ENCODE results near the gene RNF13. TPM values are rescaled to one million over a fixed set of nuclear protein-coding genes. Genes with fewer than 3 reads are reported as not detected.

Gene RNF13
- total RNA-seq, 2 donors from 2014 or later, result 77.3 to 105 TPM

DNA sequence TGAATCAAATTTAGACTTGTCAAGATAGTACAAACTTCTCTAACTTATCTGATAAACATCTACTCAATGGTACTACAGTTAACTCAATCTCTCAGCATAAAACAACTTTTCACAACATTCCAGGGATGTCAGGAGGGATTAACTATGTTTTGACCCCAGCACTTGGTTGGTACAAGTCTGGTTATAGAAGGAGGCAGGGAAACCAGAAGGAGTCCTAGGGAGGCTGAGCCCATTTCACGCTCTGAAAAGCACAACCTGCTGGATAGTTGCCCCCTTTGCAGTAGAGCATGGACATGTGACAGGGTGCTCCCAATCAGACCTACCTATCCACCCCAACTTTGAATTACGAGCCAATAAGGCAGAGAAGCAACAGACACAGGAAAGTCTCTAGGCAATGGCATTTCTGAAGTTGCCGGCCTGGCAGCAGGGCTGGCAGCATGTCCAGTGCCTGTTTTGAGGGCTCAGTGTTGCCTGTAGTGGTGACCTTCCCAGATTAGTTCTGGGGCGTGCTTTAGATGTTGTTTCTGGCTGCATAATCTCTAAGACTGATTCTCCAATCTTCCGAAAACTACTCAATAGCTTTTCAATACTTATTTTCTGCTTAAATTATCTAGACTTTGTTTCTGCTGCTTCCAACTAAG is 28.8 kb upstream of the RNF13 start:
- H3K4me1 ChIP-seq (replicated peaks), result no peaks in the 10 kb centered on the region
- no peaks in the 10 kb centered on the region for H3K36me3 ChIP-seq
- TF ChIP-seq POLR2A (IDR thresholded peaks at IDR 0.05) (no peak), POLR2AphosphoS5 (IDR thresholded peaks at IDR 0.05) (no peak)
- TF ChIP-seq, protein P1, sequence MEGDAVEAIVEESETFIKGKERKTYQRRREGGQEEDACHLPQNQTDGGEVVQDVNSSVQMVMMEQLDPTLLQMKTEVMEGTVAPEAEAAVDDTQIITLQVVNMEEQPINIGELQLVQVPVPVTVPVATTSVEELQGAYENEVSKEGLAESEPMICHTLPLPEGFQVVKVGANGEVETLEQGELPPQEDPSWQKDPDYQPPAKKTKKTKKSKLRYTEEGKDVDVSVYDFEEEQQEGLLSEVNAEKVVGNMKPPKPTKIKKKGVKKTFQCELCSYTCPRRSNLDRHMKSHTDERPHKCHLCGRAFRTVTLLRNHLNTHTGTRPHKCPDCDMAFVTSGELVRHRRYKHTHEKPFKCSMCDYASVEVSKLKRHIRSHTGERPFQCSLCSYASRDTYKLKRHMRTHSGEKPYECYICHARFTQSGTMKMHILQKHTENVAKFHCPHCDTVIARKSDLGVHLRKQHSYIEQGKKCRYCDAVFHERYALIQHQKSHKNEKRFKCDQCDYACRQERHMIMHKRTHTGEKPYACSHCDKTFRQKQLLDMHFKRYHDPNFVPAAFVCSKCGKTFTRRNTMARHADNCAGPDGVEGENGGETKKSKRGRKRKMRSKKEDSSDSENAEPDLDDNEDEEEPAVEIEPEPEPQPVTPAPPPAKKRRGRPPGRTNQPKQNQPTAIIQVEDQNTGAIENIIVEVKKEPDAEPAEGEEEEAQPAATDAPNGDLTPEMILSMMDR (IDR thresholded peaks at IDR 0.05), result no peak
- no peaks in the 10 kb centered on the region for H3K27me3 ChIP-seq (replicated peaks; ENCODE audit: insufficient read depth)
- WGBS, result 92% methylated on average over 5 of the region's 5 CpGs
- no peaks in the 10 kb centered on the region for H3K9me3 ChIP-seq
- intact Hi-C loops (cut with DNase I), result no loop called here
- no peak for DNase-seq (ENCODE audit: low spot score)
- H3K27ac ChIP-seq, result no peak overlapping the region
- H3K4me3 ChIP-seq, result no peak overlapping the region

DNA sequence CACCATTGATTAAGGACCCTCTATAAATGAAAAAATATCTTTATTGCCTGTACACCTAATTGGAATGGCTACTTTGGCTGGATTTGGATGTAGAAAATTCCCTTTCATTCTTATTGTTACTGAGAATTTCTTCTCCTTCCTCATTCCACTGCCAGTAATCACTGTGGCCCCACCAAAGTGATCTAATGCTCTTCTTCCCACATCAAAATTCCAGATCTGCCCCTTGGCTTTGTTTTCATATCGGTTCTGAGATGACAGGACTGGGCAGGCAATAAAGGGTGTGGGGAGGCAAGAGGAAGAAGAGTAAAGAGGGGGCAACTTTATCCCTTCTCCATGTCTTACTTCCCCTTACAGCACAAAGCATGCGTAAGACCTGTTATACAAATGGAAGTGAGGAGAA is 22.7 kb upstream of the RNF13 start:
- H3K4me3 ChIP-seq, result no peak overlapping the region
- no peaks in the 10 kb centered on the region for H3K27me3 ChIP-seq (replicated peaks; ENCODE audit: insufficient read depth)
- no peak for DNase-seq (ENCODE audit: low spot score)
- H3K27ac ChIP-seq, result no peak overlapping the region
- TF ChIP-seq POLR2A (IDR thresholded peaks at IDR 0.05), result no peak
- H3K9me3 ChIP-seq, result no peaks in the 10 kb centered on the region
- WGBS, result 60% methylated on average over 2 of the region's 2 CpGs
- no peaks in the 10 kb centered on the region for H3K4me1 ChIP-seq (replicated peaks)
- intact Hi-C loops (cut with DNase I), result no loop called here
- H3K36me3 ChIP-seq, result no peaks in the 10 kb centered on the region

DNA sequence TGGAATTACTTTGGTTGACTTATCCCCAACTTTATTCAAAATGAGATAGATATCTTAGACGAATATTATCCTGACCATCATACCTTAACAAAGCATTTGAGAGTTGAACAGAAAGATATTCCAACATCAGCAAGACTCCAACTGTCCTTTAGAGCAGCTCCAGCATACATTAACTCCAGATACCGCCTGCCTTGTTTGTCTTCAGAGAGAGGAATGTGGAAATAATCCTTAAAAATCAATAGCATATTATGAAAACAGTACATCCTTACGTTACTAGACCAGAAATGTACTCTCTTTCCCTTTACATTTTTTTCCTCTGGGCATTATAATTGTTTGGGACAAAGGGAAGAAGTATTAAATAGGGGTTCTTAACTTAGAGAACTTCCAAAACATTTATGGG is 22.3 kb upstream of the RNF13 start:
- WGBS, result 85% methylated on average over 3 of the region's 3 CpGs
- Histone ChIP-seq H3K36me3 (no peaks in the 10 kb centered on the region), H3K4me3 (no peak overlapping the region), H3K4me1 (replicated peaks) (no peaks in the 10 kb centered on the region), H3K27me3 (replicated peaks; ENCODE audit: insufficient read depth) (no peaks in the 10 kb centered on the region), H3K27ac (no peak overlapping the region), H3K9me3 (no peaks in the 10 kb centered on the region)
- no peak for DNase-seq (ENCODE audit: low spot score)
- TF ChIP-seq POLR2A (IDR thresholded peaks at IDR 0.05) (no peak), POLR2AphosphoS5 (IDR thresholded peaks at IDR 0.05) (no peak)
- TF ChIP-seq, protein P1 (IDR thresholded peaks at IDR 0.05), result no peak
- intact Hi-C loops (cut with DNase I), result no loop called here

DNA sequence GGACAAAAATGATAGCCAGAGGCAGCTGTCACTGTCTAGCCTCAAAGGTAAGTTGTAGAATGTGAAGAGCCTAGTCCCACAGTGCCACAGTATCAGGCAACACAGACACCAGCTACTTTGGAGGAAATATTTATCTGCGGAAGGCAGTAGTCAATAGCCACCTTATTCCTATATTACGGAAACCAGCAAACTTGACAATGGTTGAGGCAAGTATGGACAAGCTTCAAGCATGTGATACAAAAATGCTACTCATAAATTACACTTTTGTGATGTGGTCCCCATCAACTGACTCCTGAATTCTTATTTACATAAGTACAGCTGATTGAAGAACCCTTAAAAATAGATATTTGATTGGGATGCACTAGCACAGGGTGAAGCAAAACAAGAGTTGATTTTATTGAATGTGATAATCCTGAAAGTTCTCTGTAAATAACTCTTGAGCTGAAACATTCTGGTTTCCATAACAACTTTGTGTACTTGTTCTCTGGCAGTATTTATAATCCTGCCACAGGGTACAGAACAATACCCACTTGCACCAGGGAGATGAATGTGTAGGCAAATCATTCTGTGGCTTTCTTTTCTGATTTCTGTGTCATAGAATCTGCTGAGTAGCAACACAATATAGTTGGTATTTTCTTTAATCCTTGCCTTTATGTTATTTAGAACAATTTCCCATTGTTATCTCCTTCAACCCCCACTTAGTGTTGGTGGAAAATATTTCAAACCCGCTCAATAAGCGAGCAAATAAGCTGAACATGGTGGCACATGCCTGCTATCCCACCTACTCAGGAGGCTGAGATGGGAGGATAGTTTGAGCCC is 20.4 kb upstream of the RNF13 start, which contains the start of gene ANKUB1:
Gene ANKUB1, minus strand, starts transcription at position 103 of the 819 bp plus-strand sequence. CDS start 188 bp downstream, outside the sequence.
- Histone ChIP-seq H3K9me3 (no peaks in the 10 kb centered on the region), H3K4me1 (replicated peaks) (no peaks in the 10 kb centered on the region), H3K27me3 (replicated peaks; ENCODE audit: insufficient read depth) (no peaks in the 10 kb centered on the region), H3K27ac (no peak within 1 kb of the TSS), H3K4me3 (no peak within 1 kb of the TSS), H3K36me3 (no peaks in the 10 kb centered on the region)
- TF ChIP-seq POLR2A (IDR thresholded peaks at IDR 0.05) (no peak), POLR2AphosphoS5 (IDR thresholded peaks at IDR 0.05) (no peak)
- TF ChIP-seq, protein P1 (IDR thresholded peaks at IDR 0.05), result no peak
- intact Hi-C loops (cut with DNase I), result no loop called here
- 55% methylated on average over 4 of the region's 4 CpGs for WGBS
- DNase-seq (ENCODE audit: low spot score), result no peak

DNA sequence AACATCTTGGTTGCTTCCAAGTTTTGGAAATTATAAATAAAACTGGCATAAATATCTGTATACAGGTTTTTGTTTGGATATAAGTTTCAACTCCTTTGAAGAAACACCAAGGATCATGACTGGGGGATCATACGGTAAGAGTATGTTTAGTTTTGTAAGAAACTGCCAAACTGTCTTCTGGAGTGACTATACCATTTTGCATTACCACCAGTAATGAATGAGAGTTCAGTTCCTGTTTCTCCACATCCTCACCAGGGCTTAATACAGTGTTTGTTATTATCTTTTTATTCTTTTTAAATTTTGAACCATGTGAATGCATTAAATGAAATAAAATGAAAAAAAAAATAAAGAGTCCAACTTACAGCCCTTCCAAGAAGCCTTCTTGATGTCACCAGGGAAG is 17.0 kb upstream of the RNF13 start:
- no peak for DNase-seq (ENCODE audit: low spot score)
- H3K9me3 ChIP-seq, result no peaks in the 10 kb centered on the region
- no peaks in the 10 kb centered on the region for H3K4me1 ChIP-seq (replicated peaks)
- H3K4me3 ChIP-seq, result no peak overlapping the region
- H3K36me3 ChIP-seq, result no peaks in the 10 kb centered on the region
- no peaks in the 10 kb centered on the region for H3K27me3 ChIP-seq (replicated peaks; ENCODE audit: insufficient read depth)
- no peak overlapping the region for H3K27ac ChIP-seq
- intact Hi-C loops (cut with DNase I), result no loop called here
- WGBS, result 93% methylated on average over 1 of the region's 1 CpG
- no peak for TF ChIP-seq POLR2AphosphoS5 (IDR thresholded peaks at IDR 0.05)

Measured in prostate gland (tissue), 2 donors.